ENCODE results near the gene SAMD11. TPM values are rescaled to one million over a fixed set of nuclear protein-coding genes. Genes with fewer than 3 reads are reported as not detected.

SAMD11 gene
- total and polyA plus RNA-seq, 2 donors from 2014 or later = 13.3 to 21.4 TPM

GRCh38 chr1:901108-901859, 22.4 kb upstream of the SAMD11 start:
- Histone ChIP-seq H3K27me3 (ENCODE audit: control insufficient read depth, insufficient read depth, low read length) (no peaks in the 10 kb centered on the region), H3K4me1 (ENCODE audit: control insufficient read depth in 2 of 3, insufficient read depth in 2 of 3, low read depth in 1 of 3, low read length in 3 of 3) (peaks cover 0 to 6% (median 0%) of the 10 kb centered on the region in 3 donors), H3K9me3 (ENCODE audit: control insufficient read depth in 2 of 3, insufficient read depth in 1 of 3, low read length in 3 of 3) (no peaks in the 10 kb centered on the region), H3K4me3 (ENCODE audit: low read length in 3 of 3) (no peak overlapping the region), H3K27ac (ENCODE audit: low read depth in 2 of 2, low read length in 2 of 2) (no peak overlapping the region), H3K9ac (ENCODE audit: low read length in 3 of 3) (no peak overlapping the region), H3K36me3 (ENCODE audit: control insufficient read depth in 2 of 3, insufficient read depth in 3 of 3, low read length in 3 of 3) (no peaks in the 10 kb centered on the region)
- TF ChIP-seq CTCF (IDR thresholded peaks at IDR 0.05; ENCODE audit: borderline replicate concordance, extremely low read depth, insufficient read depth) = no peak
- intact Hi-C loops (cut with DNase I) = no loop called here
- FAIRE-seq = no peak
- DNase-seq = no peak

GRCh38 chr1:902802-903201, 20.9 kb upstream of the SAMD11 start:
- no peak overlapping the region for H3K9ac ChIP-seq (ENCODE audit: low read length in 3 of 3)

GRCh38 chr1:903305-903704, 20.4 kb upstream of the SAMD11 start:
- no peaks in the 10 kb centered on the region for H3K36me3 ChIP-seq (ENCODE audit: control insufficient read depth in 2 of 3, insufficient read depth in 3 of 3, low read length in 3 of 3)
- no peak overlapping the region for H3K4me3 ChIP-seq (ENCODE audit: low read length in 3 of 3)
- no peak overlapping the region for H3K9ac ChIP-seq (ENCODE audit: low read length in 3 of 3)
- FAIRE-seq (no peak), DNase-seq (peak in 3 of 5 donors; percentile 8 to 51 (median 40))
- no peak for TF ChIP-seq CTCF (IDR thresholded peaks at IDR 0.05; ENCODE audit: borderline replicate concordance, extremely low read depth, insufficient read depth)
- no peaks in the 10 kb centered on the region for H3K9me3 ChIP-seq (ENCODE audit: control insufficient read depth in 2 of 3, insufficient read depth in 1 of 3, low read length in 3 of 3)
- intact Hi-C loops (cut with DNase I) = no loop called here
- H3K27ac ChIP-seq (ENCODE audit: low read depth in 2 of 2, low read length in 2 of 2) = no peak overlapping the region
- no peaks in the 10 kb centered on the region for H3K27me3 ChIP-seq (ENCODE audit: control insufficient read depth, insufficient read depth, low read length)
- peaks cover 0 to 8% (median 0%) of the 10 kb centered on the region in 3 donors for H3K4me1 ChIP-seq (ENCODE audit: control insufficient read depth in 2 of 3, insufficient read depth in 2 of 3, low read depth in 1 of 3, low read length in 3 of 3)

More at GRCh38 chr1:902802-903201, 20.9 kb upstream of the SAMD11 start:
- no peaks in the 10 kb centered on the region for H3K27me3 ChIP-seq (ENCODE audit: control insufficient read depth, insufficient read depth, low read length)
- peak in 3 of 5 donors; percentile 8 to 71 (median 53) for DNase-seq
- H3K4me3 ChIP-seq (ENCODE audit: low read length in 3 of 3) = no peak overlapping the region
- H3K27ac ChIP-seq (ENCODE audit: low read depth in 2 of 2, low read length in 2 of 2) = no peak overlapping the region
- H3K9me3 ChIP-seq (ENCODE audit: control insufficient read depth in 2 of 3, insufficient read depth in 1 of 3, low read length in 3 of 3) = no peaks in the 10 kb centered on the region
- no peak for TF ChIP-seq CTCF (IDR thresholded peaks at IDR 0.05; ENCODE audit: borderline replicate concordance, extremely low read depth, insufficient read depth)
- H3K36me3 ChIP-seq (ENCODE audit: control insufficient read depth in 2 of 3, insufficient read depth in 3 of 3, low read length in 3 of 3) = no peaks in the 10 kb centered on the region
- peaks cover 0 to 8% (median 0%) of the 10 kb centered on the region in 3 donors for H3K4me1 ChIP-seq (ENCODE audit: control insufficient read depth in 2 of 3, insufficient read depth in 2 of 3, low read depth in 1 of 3, low read length in 3 of 3)
- intact Hi-C loops (cut with DNase I) = no loop called here
- no peak for FAIRE-seq
